GM18526 (cell line): ENCODE results near the gene CFAP20.

Experiments
- POLR2A ChIP-seq: IDR thresholded peaks from 3 replicates; pipeline ENCODE4 v1.6.1; 2011; ENCODE audit not compliant: insufficient read length; ENCODE audit errors: extremely low read depth

Gene CFAP20

DNA sequence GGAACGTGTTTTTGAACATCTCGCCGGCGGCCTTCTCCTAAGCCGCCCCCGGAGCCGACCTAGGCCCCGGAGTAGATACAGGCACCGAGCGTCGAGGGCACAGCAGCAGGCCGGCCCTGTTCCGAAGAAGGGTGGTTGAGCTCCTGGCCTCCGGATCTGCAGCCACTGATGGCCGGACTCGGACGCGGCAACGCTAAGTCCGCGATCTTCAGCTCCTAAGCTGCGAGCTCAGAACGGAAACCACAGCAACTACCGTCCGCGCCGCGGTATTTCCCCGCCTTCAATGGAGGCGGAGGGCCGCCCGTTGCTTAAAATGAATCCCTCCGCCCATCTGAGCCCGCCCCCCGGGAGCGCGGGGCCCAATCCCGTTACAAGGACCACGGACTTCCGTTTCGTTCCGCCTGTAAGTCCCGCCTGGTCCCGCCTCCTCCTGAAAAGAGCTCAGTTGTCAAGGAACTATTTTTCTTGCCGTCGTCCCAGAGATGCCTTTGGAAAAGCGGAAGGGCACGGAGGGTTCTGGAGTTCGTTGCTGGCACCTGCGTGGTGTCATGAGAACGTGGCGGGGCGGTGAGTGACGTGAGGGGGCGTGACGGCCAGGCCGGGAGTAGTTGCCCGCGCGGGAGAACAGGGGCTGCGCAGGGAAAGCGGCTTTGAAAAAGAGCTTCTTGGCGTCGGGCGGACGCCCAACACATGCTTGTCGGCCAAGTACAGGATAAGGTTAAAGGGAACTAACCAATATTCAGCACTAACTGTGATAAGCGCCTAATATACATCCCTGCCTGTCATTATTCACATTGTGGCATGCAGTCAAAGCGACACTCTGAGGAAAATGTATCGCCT is at the start of gene CFAP20:
Gene CFAP20, minus strand, starts transcription at position 285 of the 840 bp plus-strand sequence. Its CDS starts 266 bp downstream, at position 19.
- peak; percentile 68 for TF ChIP-seq POLR2A

DNA sequence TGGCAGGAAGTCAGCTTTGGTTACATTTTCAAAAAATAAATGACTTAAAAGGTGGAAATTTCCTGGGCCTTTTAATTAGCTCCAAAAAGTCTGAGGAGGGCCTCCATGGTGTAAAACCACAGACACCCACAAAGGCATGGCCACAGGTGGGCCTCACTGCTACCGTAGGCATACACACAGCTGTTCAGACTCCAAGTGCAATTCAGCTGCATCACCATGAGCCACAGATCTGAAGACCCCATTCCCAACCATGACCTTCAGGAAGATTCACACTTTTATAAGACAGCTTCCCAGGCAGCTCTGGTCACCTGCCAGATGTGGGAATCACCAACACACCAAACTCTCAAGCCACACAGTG is 48.2 kb upstream of the CFAP20 start:
- no peak for TF ChIP-seq POLR2A

- TF ChIP-seq POLR2A, result no peak
Measured at GRCh38 chr16:58176608-58177352, 47.6 kb upstream of the CFAP20 start.

GRCh38 chr16:58170223-58170622 is 41.0 kb upstream of the CFAP20 start:
- no peak for TF ChIP-seq POLR2A

- TF ChIP-seq POLR2A, result no peak
Measured at GRCh38 chr16:58160855-58161254, 31.7 kb upstream of the CFAP20 start.

DNA sequence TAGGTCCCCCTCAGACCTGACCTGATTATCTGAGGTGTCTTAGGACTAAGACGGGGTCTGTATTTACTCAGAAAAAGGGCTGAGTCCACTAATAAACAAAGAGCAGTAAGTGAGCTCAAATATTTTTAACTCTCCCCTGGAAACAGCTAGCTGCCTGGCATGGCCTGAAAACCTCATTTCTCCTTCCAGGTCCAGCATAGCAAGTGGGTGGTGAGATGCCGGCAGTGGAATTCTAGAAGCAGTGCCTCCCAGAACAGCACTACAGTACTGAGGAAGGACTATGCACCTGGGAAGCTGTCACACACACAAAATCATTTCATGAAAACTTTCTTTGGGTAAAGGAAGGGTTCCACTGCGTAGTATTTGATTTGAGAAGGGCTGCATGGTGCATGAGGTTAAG is 29.5 kb upstream of the CFAP20 start:
- no peak for TF ChIP-seq POLR2A

DNA sequence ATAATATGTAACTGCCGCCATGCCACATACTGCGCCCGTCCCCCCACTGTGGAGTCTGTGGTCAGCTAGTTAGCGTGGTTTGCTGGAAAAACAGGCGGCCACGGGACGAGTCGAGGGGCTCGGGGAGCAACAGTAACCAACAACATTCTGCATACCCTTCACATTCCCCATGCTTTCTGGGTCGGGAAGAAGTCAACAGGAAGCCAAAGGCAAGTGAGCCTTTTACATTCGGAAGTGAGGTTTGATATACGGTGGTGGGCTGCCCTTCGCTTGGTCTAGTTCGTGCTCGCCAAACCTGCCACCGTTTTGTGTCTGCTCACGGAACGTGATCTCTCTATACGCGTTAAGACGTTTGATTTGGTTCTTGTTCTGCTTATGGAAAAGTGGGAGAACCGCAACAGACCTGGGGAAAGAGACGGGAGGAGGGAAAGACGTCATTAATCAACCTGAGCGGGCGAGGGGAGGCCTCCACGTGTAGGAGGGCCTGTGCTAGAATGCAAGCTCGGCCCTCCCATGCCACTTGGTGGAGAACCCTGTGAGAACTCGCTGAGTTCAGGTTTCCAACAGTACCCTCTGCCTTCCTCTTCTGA is 28.9 kb upstream of the CFAP20 start:
- no peak for TF ChIP-seq POLR2A

- TF ChIP-seq POLR2A, result no peak
Measured at GRCh38 chr16:58157239-58157638, 28.1 kb upstream of the CFAP20 start.

DNA sequence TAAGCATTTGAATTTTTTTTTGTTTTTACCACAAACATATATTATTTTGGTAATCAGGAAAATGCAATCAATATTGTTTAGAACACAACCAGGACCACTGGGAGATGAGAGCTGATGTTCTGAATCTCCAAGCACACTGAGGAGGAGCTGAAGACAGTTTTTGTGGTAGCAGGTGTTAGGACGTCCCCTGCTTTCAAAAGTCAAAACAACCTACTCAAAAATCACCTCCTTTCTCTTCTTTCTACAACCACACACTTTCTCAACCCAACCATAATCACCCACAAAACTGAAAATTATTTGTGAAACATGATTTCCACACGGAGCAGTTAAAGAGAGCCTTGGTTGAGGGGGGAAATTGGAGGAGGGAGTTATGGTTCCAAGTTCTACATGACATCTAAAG is 26.7 kb upstream of the CFAP20 start:
- no peak for TF ChIP-seq POLR2A

- no peak for TF ChIP-seq POLR2A
Measured at GRCh38 chr16:58154345-58154744, 25.2 kb upstream of the CFAP20 start.

DNA sequence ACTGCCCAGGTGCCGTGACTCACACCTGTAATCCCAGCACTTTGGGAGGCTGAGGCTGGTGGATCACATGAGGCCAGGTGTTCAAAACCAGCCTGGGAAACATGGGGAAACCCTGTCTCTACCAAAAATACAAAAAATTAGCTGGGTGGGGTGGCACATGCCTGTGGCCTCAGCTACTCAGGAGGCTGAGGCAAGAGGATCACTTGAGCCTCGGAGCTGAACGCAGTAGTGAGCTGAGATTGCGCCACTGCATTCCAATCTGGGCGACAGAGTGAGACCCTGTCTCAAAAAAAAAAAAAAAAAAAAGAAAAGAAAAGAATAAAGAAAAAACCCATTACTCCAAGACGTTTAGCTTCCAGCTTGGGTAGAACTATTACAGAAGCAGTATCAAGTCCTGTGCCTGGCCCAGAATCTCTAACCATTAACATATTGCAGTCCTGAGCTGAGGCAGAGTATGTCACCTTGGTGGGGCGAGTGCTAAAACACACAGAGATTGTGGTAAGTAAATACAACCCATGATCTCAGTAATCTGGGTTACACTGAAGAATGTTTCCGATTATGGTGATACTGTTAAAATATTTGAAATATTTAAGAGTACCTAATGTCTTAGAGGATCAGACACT is 23.2 kb upstream of the CFAP20 start:
- TF ChIP-seq POLR2A, result no peak

GRCh38 chr16:58148526-58148925 is 19.3 kb upstream of the CFAP20 start:
- no peak for TF ChIP-seq POLR2A

DNA sequence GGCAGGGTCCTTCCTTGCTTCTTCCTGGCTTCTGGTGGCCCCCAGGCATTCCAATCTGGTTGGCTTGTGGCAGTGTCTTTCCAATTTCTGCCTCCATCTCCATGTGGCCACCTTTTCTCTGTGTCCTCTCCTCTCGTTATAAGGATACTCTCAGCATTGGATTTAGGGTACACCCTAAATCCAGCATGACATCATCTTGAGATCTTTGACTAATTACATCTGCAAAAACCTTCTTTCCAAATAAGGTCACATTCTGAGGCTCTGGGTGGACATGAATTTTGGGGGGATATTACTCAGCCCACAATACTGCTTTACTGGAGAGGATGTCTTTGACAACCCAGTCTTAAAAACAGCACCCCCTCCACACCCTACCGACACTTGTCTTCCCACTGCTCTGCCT is 18.9 kb upstream of the CFAP20 start:
- no peak for TF ChIP-seq POLR2A

DNA sequence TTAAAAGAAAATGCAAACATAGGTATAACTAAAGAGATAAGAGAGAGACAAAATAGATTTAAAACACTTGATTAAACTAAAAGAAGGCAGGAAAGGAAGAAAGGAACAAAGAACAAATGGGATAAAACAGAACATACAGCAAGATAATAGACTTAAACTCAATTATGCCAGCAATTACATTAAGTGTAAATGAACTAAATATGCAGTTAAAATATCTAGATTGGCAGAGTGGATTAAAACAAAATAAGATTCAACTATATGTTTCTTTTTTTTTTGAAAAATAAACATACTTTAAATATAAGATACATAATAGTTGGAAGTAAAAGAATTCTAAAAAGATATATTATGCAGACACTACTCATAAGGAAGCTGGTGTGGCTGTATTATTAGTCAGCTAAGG is 9.7 kb upstream of the CFAP20 start:
- TF ChIP-seq POLR2A, result no peak

GRCh38 chr16:58137581-58137980 is 8.4 kb upstream of the CFAP20 start:
- TF ChIP-seq POLR2A, result no peak

DNA sequence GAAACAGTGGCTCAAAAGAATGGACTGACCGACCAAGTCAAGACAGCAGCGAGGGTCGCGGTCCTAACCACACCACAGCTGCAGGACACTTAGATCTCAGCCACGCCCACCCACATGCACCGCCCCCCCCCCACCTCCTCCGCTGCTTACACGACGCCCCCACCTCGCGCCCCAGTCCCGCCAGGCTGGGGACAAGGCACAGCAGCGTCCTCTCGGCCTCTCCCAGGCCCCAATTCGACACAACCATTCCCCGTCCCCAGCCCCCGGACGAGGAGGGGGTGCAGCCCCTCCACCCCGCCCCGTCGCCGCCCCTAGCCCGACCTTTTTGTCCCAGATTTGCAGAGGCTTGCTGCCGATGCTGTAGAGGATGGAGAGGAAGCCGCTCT is 477 bp downstream of the CFAP20 start:
- no peak for TF ChIP-seq POLR2A
